Esophagus muscularis mucosa (tissue), 4 donors: ENCODE data around the gene PRSS33.

Source experiments
- EP300 ChIP-seq: sonication (generic); formaldehyde crosslinking; IDR thresholded peaks from one replicate; pipeline ENCODE4 v1.6.1; 2017; ENCODE audit warnings: antibody characterized with exemption
- POLR2A ChIP-seq: fragments of 450-650 bp; IDR thresholded peaks from one replicate; pipeline ENCODE4 v1.6.1; 2017; ENCODE audit warnings: antibody characterized with exemption, moderate library complexity, mild to moderate bottlenecking, low read depth
- POLR2AphosphoS5 ChIP-seq, 2 donors: sonication (generic); formaldehyde crosslinking; IDR thresholded peaks; one replicate each; pipeline ENCODE4 v1.6.1; 2017; ENCODE audit warnings: antibody characterized with exemption in 2 of 2
- TF ChIP-seq, protein P1 (sequence below), 3 experiments: fragments of 200-600 bp in 2 of 3; fragments of 450-650 bp in 1 of 3; sonication (generic) in 2 of 3; IDR thresholded peaks; one replicate each; pipeline ENCODE4 v1.5.1; 2017 to 2019; ENCODE audit warnings: antibody characterized with exemption in 3 of 3, mild to moderate bottlenecking in 2 of 3, moderate library complexity in 1 of 3

DNA sequence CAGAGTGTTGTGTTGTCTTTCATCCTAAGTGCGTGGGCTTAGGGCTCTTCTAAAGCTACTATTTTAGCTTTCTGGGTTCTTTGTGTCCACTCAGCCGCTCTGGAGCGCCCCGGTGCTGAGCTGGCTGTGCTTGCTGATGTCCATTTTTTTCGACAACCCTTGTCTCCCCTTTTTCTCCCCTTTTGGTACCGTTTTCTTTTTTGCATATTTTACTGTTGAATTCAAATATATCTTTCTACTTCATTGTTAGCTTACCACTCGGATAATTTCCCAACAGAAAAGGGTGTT, 33.7 kb downstream of the PRSS33 start:
- TF ChIP-seq, protein P1, sequence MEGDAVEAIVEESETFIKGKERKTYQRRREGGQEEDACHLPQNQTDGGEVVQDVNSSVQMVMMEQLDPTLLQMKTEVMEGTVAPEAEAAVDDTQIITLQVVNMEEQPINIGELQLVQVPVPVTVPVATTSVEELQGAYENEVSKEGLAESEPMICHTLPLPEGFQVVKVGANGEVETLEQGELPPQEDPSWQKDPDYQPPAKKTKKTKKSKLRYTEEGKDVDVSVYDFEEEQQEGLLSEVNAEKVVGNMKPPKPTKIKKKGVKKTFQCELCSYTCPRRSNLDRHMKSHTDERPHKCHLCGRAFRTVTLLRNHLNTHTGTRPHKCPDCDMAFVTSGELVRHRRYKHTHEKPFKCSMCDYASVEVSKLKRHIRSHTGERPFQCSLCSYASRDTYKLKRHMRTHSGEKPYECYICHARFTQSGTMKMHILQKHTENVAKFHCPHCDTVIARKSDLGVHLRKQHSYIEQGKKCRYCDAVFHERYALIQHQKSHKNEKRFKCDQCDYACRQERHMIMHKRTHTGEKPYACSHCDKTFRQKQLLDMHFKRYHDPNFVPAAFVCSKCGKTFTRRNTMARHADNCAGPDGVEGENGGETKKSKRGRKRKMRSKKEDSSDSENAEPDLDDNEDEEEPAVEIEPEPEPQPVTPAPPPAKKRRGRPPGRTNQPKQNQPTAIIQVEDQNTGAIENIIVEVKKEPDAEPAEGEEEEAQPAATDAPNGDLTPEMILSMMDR (IDR thresholded peaks at IDR 0.05), result no peak
- no peak for TF ChIP-seq POLR2A
- no peak for TF ChIP-seq POLR2AphosphoS5 (IDR thresholded peaks at IDR 0.05)
- no peak for TF ChIP-seq EP300
